NT2/D1 (cell line): ENCODE measurements around the gene OTOS.

Source experiments
- DNase-seq: peaks from one replicate; pipeline ENCODE4 v3.0.0-alpha.2; 2011; ENCODE audit warnings: low read depth, low spot score
- H3K27me3 ChIP-seq: 2 replicates; pipeline ENCODE4 v1.6.0; 2011; ENCODE audit warnings: mild to moderate bottlenecking; ENCODE audit not compliant: insufficient read length, insufficient read depth
- H3K36me3 ChIP-seq: 2 replicates; pipeline ENCODE4 v1.6.1; 2011; ENCODE audit warnings: mild to moderate bottlenecking, low read length, mixed read lengths; ENCODE audit not compliant: insufficient read depth, insufficient read length
- H3K4me1 ChIP-seq: 2 replicates; pipeline ENCODE4 v1.5.1; 2011; ENCODE audit not compliant: insufficient read depth, insufficient read length
- H3K4me3 ChIP-seq: 2 replicates; pipeline ENCODE4 v1.5.1; 2011; ENCODE audit warnings: low read depth; ENCODE audit not compliant: insufficient read length
- H3K9ac ChIP-seq: 2 replicates; pipeline ENCODE4 v1.6.0; 2011; ENCODE audit warnings: low read depth; ENCODE audit not compliant: insufficient read length
- H3K9me3 ChIP-seq: 2 replicates; pipeline ENCODE4 v1.5.1; 2011; ENCODE audit warnings: mild to moderate bottlenecking, low read length; ENCODE audit not compliant: insufficient read depth
- SUZ12 ChIP-seq: IDR thresholded peaks from 2 replicates; pipeline ENCODE4 v1.6.1; 2011; ENCODE audit not compliant: insufficient read length, insufficient read depth; ENCODE audit errors: extremely low read depth
- YY1 ChIP-seq: IDR thresholded peaks from 2 replicates; pipeline ENCODE4 v1.6.1; 2011; ENCODE audit not compliant: insufficient read length, insufficient read depth
- ZNF274 ChIP-seq: IDR thresholded peaks from 2 replicates; pipeline ENCODE4 v1.6.1; 2011; ENCODE audit warnings: mild to moderate bottlenecking, low read depth, low read length

Gene OTOS

GRCh38 chr2:240140511-240140910 lies at the start of gene OTOS:
TSS of gene OTOS (minus strand) at chr2:240140658. CDS start at chr2:240140326, 332 bp downstream.
- peaks cover 26% of the 10 kb centered on the region for H3K27me3 ChIP-seq
- H3K36me3 ChIP-seq = no peaks in the 10 kb centered on the region
- no peak for TF ChIP-seq YY1
- no peaks in the 10 kb centered on the region for H3K9me3 ChIP-seq
- peaks cover 19% of the 10 kb centered on the region for H3K4me1 ChIP-seq
- H3K4me3 ChIP-seq = no peak within 1 kb of the TSS
- DNase-seq = no peak
- peak within 1 kb of the TSS; percentile 27 for H3K9ac ChIP-seq

- Histone ChIP-seq H3K4me1 (peaks cover 3% of the 10 kb centered on the region), H3K9me3 (peaks cover 30% of the 10 kb centered on the region; the same call in 1 of the 2 replicates), H3K9ac (no peak overlapping the region), H3K36me3 (no peaks in the 10 kb centered on the region), H3K4me3 (no peak overlapping the region), H3K27me3 (no peaks in the 10 kb centered on the region)
- DNase-seq = no peak
- no peak for TF ChIP-seq YY1
- no peak for TF ChIP-seq SUZ12
- TF ChIP-seq ZNF274 = no peak
Observed at GRCh38 chr2:240189686-240190085, 49.2 kb upstream of the OTOS start.

DNA sequence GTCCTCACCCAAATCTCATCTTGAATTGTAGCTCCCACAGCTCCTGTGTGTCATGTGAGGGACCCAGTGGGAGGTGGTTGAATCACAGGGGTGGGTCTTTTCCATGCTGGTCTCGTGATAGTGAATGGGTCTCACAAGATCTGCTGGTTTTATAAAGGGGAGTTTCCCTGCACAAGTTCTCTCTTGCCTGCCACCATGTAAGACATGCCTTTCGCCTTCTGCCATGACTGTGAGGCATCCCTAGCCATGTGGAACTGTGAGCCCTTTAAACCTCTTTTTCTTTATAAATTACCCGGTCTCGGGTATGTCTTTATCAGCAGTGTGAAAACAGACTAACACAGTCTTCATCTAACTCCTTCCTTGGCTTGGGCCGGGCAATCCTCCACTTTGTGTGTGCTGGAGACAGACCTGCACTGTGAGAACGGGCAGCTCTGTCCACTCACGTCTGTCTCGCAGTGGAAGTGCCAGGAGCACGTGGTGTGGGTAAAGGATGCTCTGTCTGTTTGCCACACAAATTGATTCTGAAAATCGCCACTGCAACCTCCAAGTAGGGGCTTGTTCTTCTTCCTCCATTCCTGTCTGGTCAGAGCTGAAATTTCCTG lies 47.6 kb upstream of the OTOS start:
- H3K9ac ChIP-seq = no peak overlapping the region
- no peaks in the 10 kb centered on the region for H3K27me3 ChIP-seq
- H3K4me3 ChIP-seq = no peak overlapping the region
- H3K9me3 ChIP-seq = peaks cover 30% of the 10 kb centered on the region; the same call in 1 of the 2 replicates
- no peak for DNase-seq
- peaks cover 3% of the 10 kb centered on the region for H3K4me1 ChIP-seq
- no peaks in the 10 kb centered on the region for H3K36me3 ChIP-seq
- TF ChIP-seq ZNF274 (no peak), YY1 (no peak), SUZ12 (no peak)

GRCh38 chr2:240186191-240186725 lies 45.8 kb upstream of the OTOS start:
- H3K9ac ChIP-seq = no peak overlapping the region
- no peak overlapping the region for H3K4me3 ChIP-seq
- H3K9me3 ChIP-seq = peaks cover 30% of the 10 kb centered on the region; the same call in 1 of the 2 replicates
- DNase-seq = no peak
- no peaks in the 10 kb centered on the region for H3K27me3 ChIP-seq
- no peaks in the 10 kb centered on the region for H3K36me3 ChIP-seq
- peaks cover 3% of the 10 kb centered on the region for H3K4me1 ChIP-seq
- TF ChIP-seq SUZ12 = no peak
- TF ChIP-seq YY1 = no peak
- no peak for TF ChIP-seq ZNF274

DNA sequence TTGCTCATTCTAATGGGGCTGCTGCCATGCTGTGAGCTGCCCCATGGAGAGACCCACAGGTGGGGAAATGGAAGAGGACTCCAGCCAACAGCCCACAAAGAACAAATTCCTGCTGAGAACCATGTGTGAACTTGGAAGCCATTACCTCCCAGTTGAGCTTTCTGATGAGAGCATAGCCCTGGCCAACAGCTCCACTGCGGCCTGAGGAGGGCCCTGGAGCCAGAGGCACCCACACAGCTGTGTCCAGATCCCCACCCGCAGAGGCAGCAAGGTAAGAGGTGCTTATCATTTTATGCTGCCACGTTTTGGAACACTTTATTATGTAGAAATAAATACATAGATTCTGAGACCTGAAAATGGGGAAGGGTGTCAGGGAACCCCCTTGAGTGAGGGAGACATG lies 44.2 kb upstream of the OTOS start:
- H3K9ac ChIP-seq = no peak overlapping the region

GRCh38 chr2:240183875-240184590 lies 43.6 kb upstream of the OTOS start:
- Histone ChIP-seq H3K4me1 (no peaks in the 10 kb centered on the region), H3K36me3 (no peaks in the 10 kb centered on the region), H3K9me3 (peaks cover 29% of the 10 kb centered on the region; the same call in 1 of the 2 replicates), H3K9ac (no peak overlapping the region), H3K4me3 (no peak overlapping the region), H3K27me3 (peaks cover 5% of the 10 kb centered on the region)
- no peak for TF ChIP-seq ZNF274
- no peak for TF ChIP-seq SUZ12
- TF ChIP-seq YY1 = no peak
- DNase-seq = no peak

More for the DNA sequence above, 44.2 kb upstream of the OTOS start:
- Histone ChIP-seq H3K4me3 (no peak overlapping the region), H3K27me3 (peaks cover 5% of the 10 kb centered on the region), H3K9me3 (peaks cover 30% of the 10 kb centered on the region; the same call in 1 of the 2 replicates), H3K36me3 (no peaks in the 10 kb centered on the region), H3K4me1 (peaks cover 1% of the 10 kb centered on the region)
- no peak for DNase-seq
- no peak for TF ChIP-seq ZNF274
- no peak for TF ChIP-seq SUZ12
- no peak for TF ChIP-seq YY1

- Histone ChIP-seq H3K4me3 (no peak overlapping the region), H3K27me3 (peaks cover 5% of the 10 kb centered on the region), H3K4me1 (no peaks in the 10 kb centered on the region), H3K36me3 (no peaks in the 10 kb centered on the region), H3K9me3 (peaks cover 21% of the 10 kb centered on the region; the same call in 1 of the 2 replicates), H3K9ac (no peak overlapping the region)
- no peak for DNase-seq
- TF ChIP-seq ZNF274 (no peak), SUZ12 (no peak), YY1 (no peak)
Observed at GRCh38 chr2:240183006-240183874, 42.8 kb upstream of the OTOS start.
